WTC11 (cell line): Measurements from ENCODE around the gene MACF1. TPM values are rescaled to one million over a fixed set of nuclear protein-coding genes. Genes with fewer than 3 reads are reported as not detected.

Experiments
- ATAC-seq: fragments of 200-7000 bp; cut with Tn5 transposase; 2 replicates; pipeline ENCODE4 v1.10.0; 2021; ENCODE audit warnings: mild to moderate bottlenecking, moderate library complexity
- CTCF ChIA-PET: fragments of 300-600 bp; sonication (Branson Sonifier 250); formaldehyde crosslinking; loops from one replicate; lab custom pipeline; 2021; ENCODE audit warnings: antibody characterized with exemption; lab: Charles Lee
- POLR2A ChIA-PET: fragments of 350-600 bp; sonication (Branson Sonifier 250); formaldehyde crosslinking; loops from one replicate; lab custom pipeline; 2021; ENCODE audit warnings: antibody characterized with exemption; lab: Charles Lee
- DNase-seq: peaks from one replicate; pipeline ENCODE4 v3.0.0; 2021; ENCODE audit warnings: low spot score
- H3K27ac Mint-ChIP-seq: 2 replicates; pipeline ENCODE4 v1.8.0; 2021; ENCODE audit warnings: mixed read lengths
- H3K27me3 Mint-ChIP-seq: 2 replicates; pipeline ENCODE4 v1.8.0; 2021; ENCODE audit warnings: low read depth, mild to moderate bottlenecking, moderate library complexity, mixed read lengths
- H3K36me3 Mint-ChIP-seq: 2 replicates; pipeline ENCODE4 v1.8.0; 2021; ENCODE audit warnings: mixed read lengths
- H3K4me1 Mint-ChIP-seq: 2 replicates; pipeline ENCODE4 v1.8.0; 2022; ENCODE audit warnings: mixed read lengths
- H3K4me3 Mint-ChIP-seq: 2 replicates; pipeline ENCODE4 v1.8.0; 2021; ENCODE audit warnings: mild to moderate bottlenecking, moderate library complexity, mixed read lengths
- H3K9me3 Mint-ChIP-seq: 2 replicates; pipeline ENCODE4 v1.8.0; 2021; ENCODE audit warnings: mixed read lengths
- ATF1 ChIP-seq: sonication (generic); formaldehyde crosslinking; IDR thresholded peaks from 2 replicates; pipeline ENCODE4 v1.8.1; 2023; ENCODE audit warnings: mild to moderate bottlenecking, moderate library complexity, missing genetic modification reagents
- CBFB ChIP-seq: sonication (generic); formaldehyde crosslinking; IDR thresholded peaks from 2 replicates; pipeline ENCODE4 v1.8.1; 2022; ENCODE audit warnings: mild to moderate bottlenecking, low read depth, missing genetic modification reagents
- CREM ChIP-seq: sonication (generic); formaldehyde crosslinking; IDR thresholded peaks from 2 replicates; pipeline ENCODE4 v1.8.1; 2022; ENCODE audit warnings: mild to moderate bottlenecking, missing genetic modification reagents, moderate library complexity
- ELF4 ChIP-seq: sonication (generic); formaldehyde crosslinking; IDR thresholded peaks from 2 replicates; pipeline ENCODE4 v1.8.1; 2022; ENCODE audit warnings: low read depth, mild to moderate bottlenecking, moderate library complexity, missing genetic modification reagents
- ETV6 ChIP-seq: sonication (generic); formaldehyde crosslinking; IDR thresholded peaks from 2 replicates; pipeline ENCODE4 v1.8.1; 2022; ENCODE audit warnings: mild to moderate bottlenecking, missing genetic modification reagents
- FOXJ3 ChIP-seq: sonication (generic); formaldehyde crosslinking; IDR thresholded peaks from 2 replicates; pipeline ENCODE4 v1.9.0; 2021; ENCODE audit warnings: missing genetic modification reagents, mild to moderate bottlenecking, borderline replicate concordance
- GABPB1 ChIP-seq: sonication (generic); formaldehyde crosslinking; IDR thresholded peaks from 2 replicates; pipeline ENCODE4 v1.8.1; 2023; ENCODE audit warnings: mild to moderate bottlenecking, missing genetic modification reagents
- HMGA2 ChIP-seq: fragments of 250-450 bp; sonication (Bioruptor Pico); IDR thresholded peaks from 2 replicates; pipeline ENCODE4 v1.4.0; 2021; ENCODE audit warnings: mild to moderate bottlenecking, moderate library complexity
- NR1H2 ChIP-seq: sonication (generic); formaldehyde crosslinking; IDR thresholded peaks from 2 replicates; pipeline ENCODE4 v1.9.0; 2021; ENCODE audit warnings: mild to moderate bottlenecking, moderate library complexity, missing genetic modification reagents
- PRRX2 ChIP-seq: fragments of 250-450 bp; sonication (Bioruptor Pico); IDR thresholded peaks from 2 replicates; pipeline ENCODE4 v1.8.0; 2021; ENCODE audit warnings: mild to moderate bottlenecking
- TCF7 ChIP-seq: sonication (generic); formaldehyde crosslinking; IDR thresholded peaks from 2 replicates; pipeline ENCODE4 v1.8.0; 2022; ENCODE audit warnings: mild to moderate bottlenecking, low read depth, missing genetic modification reagents, moderate library complexity
- TEAD1 ChIP-seq: sonication (generic); formaldehyde crosslinking; IDR thresholded peaks from 2 replicates; pipeline ENCODE4 v1.8.0; 2022; ENCODE audit warnings: mild to moderate bottlenecking, missing genetic modification reagents
- TEAD4 ChIP-seq: sonication (generic); formaldehyde crosslinking; IDR thresholded peaks from 2 replicates; pipeline ENCODE4 v1.8.0; 2022; ENCODE audit warnings: mild to moderate bottlenecking, missing genetic modification reagents
- ZNF121 ChIP-seq: sonication (generic); formaldehyde crosslinking; IDR thresholded peaks from 2 replicates; pipeline ENCODE4 v1.8.0; 2023; ENCODE audit warnings: missing genetic modification reagents
- ZNF396 ChIP-seq: fragments of 250-450 bp; sonication (Bioruptor Pico); IDR thresholded peaks from 2 replicates; pipeline ENCODE4 v1.8.0; 2021; ENCODE audit warnings: mild to moderate bottlenecking, moderate library complexity, borderline replicate concordance
- total RNA-seq: library from RNA; stranded (reverse); gene quantifications from 3 replicates; pipeline ENCODE4 v1.2.3, GENCODE V29; 2021
- TF ChIP-seq, protein P1 (sequence below): sonication (generic); formaldehyde crosslinking; IDR thresholded peaks from 2 replicates; pipeline ENCODE4 v1.8.1; 2023; ENCODE audit warnings: mild to moderate bottlenecking, missing genetic modification reagents
- TF ChIP-seq, protein P2 (sequence below): sonication (generic); formaldehyde crosslinking; IDR thresholded peaks from 2 replicates; pipeline ENCODE4 v1.8.0; 2023; ENCODE audit warnings: missing genetic modification reagents, mild to moderate bottlenecking, borderline replicate concordance
- TF ChIP-seq, protein P3 (sequence below): sonication (generic); formaldehyde crosslinking; IDR thresholded peaks from 2 replicates; pipeline ENCODE4 v1.8.1; 2022; ENCODE audit warnings: low read depth, missing genetic modification reagents, borderline replicate concordance
- TF ChIP-seq, protein P4 (sequence below): fragments of 250-450 bp; sonication (Bioruptor Pico); IDR thresholded peaks from 2 replicates; pipeline ENCODE4 v2.1.2; 2022; ENCODE audit warnings: mild to moderate bottlenecking, moderate library complexity
- TF ChIP-seq, protein P5 (sequence below): fragments of 250-450 bp; sonication (Bioruptor Pico); IDR thresholded peaks from 2 replicates; pipeline ENCODE4 v1.9.0; 2021; ENCODE audit warnings: moderate library complexity, mild to moderate bottlenecking, inconsistent platforms, borderline replicate concordance

MACF1 gene
- total RNA-seq, 1 experiment from 2014 or later, result 327 TPM

DNA sequence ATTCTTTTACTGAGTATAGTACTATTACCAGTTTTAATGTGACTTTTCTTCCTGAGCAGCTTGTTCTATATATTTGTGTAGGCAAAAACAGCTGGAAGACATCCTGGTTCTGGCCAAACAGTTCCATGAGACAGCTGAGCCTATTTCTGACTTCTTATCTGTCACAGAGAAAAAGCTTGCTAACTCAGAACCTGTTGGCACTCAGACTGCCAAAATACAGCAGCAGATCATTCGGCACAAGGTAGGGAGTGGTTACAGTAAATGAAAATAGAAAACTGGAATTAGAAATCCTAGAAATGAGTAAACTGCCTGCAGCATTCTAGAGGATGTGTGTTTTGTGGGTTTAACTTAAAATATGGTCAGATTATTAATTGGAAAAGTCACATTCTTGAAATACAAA lies 222.9 kb downstream of the MACF1 start (continued):
- TF ChIP-seq, protein P1, sequence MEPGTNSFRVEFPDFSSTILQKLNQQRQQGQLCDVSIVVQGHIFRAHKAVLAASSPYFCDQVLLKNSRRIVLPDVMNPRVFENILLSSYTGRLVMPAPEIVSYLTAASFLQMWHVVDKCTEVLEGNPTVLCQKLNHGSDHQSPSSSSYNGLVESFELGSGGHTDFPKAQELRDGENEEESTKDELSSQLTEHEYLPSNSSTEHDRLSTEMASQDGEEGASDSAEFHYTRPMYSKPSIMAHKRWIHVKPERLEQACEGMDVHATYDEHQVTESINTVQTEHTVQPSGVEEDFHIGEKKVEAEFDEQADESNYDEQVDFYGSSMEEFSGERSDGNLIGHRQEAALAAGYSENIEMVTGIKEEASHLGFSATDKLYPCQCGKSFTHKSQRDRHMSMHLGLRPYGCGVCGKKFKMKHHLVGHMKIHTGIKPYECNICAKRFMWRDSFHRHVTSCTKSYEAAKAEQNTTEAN, result no peak
- TF ChIP-seq TCF7 (no peak), HMGA2 (no peak), CBFB (no peak)

DNA sequence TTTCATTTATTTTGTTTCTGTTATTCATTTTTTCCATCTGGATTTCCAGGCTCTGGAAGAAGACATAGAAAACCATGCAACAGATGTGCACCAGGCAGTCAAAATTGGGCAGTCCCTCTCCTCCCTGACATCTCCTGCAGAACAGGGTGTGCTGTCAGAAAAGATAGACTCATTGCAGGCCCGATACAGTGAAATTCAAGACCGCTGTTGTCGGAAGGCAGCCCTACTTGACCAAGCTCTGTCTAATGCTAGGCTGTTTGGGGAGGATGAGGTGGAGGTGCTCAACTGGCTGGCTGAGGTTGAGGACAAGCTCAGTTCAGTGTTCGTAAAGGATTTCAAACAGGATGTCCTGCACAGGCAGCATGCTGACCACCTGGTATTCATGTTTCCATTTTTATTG lies 223.4 kb downstream of the MACF1 start:
- TF ChIP-seq CBFB (no peak), PRRX2 (CRISPR knock-in tag) (no peak), NR1H2 (no peak), ELF4 (CRISPR knock-in tag) (no peak)
- TF ChIP-seq, protein P2, sequence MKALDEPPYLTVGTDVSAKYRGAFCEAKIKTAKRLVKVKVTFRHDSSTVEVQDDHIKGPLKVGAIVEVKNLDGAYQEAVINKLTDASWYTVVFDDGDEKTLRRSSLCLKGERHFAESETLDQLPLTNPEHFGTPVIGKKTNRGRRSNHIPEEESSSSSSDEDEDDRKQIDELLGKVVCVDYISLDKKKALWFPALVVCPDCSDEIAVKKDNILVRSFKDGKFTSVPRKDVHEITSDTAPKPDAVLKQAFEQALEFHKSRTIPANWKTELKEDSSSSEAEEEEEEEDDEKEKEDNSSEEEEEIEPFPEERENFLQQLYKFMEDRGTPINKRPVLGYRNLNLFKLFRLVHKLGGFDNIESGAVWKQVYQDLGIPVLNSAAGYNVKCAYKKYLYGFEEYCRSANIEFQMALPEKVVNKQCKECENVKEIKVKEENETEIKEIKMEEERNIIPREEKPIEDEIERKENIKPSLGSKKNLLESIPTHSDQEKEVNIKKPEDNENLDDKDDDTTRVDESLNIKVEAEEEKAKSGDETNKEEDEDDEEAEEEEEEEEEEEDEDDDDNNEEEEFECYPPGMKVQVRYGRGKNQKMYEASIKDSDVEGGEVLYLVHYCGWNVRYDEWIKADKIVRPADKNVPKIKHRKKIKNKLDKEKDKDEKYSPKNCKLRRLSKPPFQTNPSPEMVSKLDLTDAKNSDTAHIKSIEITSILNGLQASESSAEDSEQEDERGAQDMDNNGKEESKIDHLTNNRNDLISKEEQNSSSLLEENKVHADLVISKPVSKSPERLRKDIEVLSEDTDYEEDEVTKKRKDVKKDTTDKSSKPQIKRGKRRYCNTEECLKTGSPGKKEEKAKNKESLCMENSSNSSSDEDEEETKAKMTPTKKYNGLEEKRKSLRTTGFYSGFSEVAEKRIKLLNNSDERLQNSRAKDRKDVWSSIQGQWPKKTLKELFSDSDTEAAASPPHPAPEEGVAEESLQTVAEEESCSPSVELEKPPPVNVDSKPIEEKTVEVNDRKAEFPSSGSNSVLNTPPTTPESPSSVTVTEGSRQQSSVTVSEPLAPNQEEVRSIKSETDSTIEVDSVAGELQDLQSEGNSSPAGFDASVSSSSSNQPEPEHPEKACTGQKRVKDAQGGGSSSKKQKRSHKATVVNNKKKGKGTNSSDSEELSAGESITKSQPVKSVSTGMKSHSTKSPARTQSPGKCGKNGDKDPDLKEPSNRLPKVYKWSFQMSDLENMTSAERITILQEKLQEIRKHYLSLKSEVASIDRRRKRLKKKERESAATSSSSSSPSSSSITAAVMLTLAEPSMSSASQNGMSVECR (CRISPR knock-in tag), result no peak
- TF ChIP-seq, protein P3, sequence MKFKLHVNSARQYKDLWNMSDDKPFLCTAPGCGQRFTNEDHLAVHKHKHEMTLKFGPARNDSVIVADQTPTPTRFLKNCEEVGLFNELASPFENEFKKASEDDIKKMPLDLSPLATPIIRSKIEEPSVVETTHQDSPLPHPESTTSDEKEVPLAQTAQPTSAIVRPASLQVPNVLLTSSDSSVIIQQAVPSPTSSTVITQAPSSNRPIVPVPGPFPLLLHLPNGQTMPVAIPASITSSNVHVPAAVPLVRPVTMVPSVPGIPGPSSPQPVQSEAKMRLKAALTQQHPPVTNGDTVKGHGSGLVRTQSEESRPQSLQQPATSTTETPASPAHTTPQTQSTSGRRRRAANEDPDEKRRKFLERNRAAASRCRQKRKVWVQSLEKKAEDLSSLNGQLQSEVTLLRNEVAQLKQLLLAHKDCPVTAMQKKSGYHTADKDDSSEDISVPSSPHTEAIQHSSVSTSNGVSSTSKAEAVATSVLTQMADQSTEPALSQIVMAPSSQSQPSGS (CRISPR knock-in tag), result no peak
- TF ChIP-seq, all 79 proteins: peak for 0
- DNase-seq, result no peak
- no peak for ATAC-seq
- ChIA-PET POLR2A (no interaction called here), CTCF (no interaction called here)
- Mint-ChIP-seq H3K27me3 (no peaks in the 10 kb centered on the region), H3K4me1 (no peaks in the 10 kb centered on the region), H3K9me3 (no peaks in the 10 kb centered on the region), H3K27ac (no peak overlapping the region), H3K36me3 (peaks cover 88% of the 10 kb centered on the region), H3K4me3 (no peak overlapping the region)

DNA sequence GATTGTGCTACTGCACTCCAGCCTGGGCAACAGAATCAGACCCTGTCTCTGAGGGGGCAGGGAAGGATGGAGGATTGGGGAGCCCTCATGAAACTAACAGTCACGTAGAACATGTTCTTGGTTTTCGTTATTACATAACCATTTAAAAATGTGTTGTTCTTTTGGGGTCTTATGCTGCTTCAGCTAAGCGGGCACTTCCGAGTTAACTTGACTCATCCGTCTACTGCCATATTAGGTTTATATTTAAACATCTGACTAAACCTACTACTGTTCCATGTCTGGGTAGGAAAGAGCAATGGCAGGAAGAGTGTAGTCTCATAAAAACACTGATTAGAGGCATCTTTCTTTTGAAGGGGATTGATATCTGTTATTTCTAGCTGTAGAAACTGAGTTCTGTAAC lies 227.4 kb downstream of the MACF1 start:
- no peak overlapping the region for H3K4me3 Mint-ChIP-seq
- no peaks in the 10 kb centered on the region; the same call in 1 of the 2 replicates for H3K27me3 Mint-ChIP-seq
- no peak for TF ChIP-seq CREM (CRISPR knock-in tag)
- no peak for TF ChIP-seq TEAD1 (CRISPR knock-in tag)
- no peak for TF ChIP-seq FOXJ3
- TF ChIP-seq, protein P3 (CRISPR knock-in tag), result no peak
- TF ChIP-seq, protein P4, sequence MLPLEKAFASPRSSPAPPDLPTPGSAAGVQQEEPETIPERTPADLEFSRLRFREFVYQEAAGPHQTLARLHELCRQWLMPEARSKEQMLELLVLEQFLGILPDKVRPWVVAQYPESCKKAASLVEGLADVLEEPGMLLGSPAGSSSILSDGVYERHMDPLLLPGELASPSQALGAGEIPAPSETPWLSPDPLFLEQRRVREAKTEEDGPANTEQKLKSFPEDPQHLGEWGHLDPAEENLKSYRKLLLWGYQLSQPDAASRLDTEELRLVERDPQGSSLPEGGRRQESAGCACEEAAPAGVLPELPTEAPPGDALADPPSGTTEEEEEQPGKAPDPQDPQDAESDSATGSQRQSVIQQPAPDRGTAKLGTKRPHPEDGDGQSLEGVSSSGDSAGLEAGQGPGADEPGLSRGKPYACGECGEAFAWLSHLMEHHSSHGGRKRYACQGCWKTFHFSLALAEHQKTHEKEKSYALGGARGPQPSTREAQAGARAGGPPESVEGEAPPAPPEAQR, result no peak
- TF ChIP-seq TEAD4 (CRISPR knock-in tag), result no peak
- no peak for TF ChIP-seq GABPB1 (CRISPR knock-in tag)
- TF ChIP-seq ETV6 (CRISPR knock-in tag), result no peak
- no peak for TF ChIP-seq ATF1 (CRISPR knock-in tag)
- TF ChIP-seq ZNF121, result no peak
- TF ChIP-seq, protein P5, sequence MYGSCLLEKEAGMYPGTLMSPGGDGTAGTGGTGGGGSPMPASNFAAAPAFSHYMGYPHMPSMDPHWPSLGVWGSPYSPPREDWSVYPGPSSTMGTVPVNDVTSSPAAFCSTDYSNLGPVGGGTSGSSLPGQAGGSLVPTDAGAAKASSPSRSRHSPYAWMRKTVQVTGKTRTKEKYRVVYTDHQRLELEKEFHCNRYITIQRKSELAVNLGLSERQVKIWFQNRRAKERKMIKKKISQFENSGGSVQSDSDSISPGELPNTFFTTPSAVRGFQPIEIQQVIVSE, result no peak
- no peak for TF ChIP-seq ZNF396 (CRISPR knock-in tag)

More for the DNA sequence above, 227.4 kb downstream of the MACF1 start:
- ATAC-seq (no peak), DNase-seq (no peak)
- H3K9me3 Mint-ChIP-seq, result no peaks in the 10 kb centered on the region
- peaks cover 95% of the 10 kb centered on the region for H3K36me3 Mint-ChIP-seq
- CTCF ChIA-PET, result interaction anchor here (0.8 kb wide), 1 partner anchor 107 kb away, joined by 3 read pairs; no protein-coding TSS in a partner anchor
- POLR2A ChIA-PET, result no interaction called here
- H3K27ac Mint-ChIP-seq, result peak overlapping the region; percentile 58; the same call in 1 of the 2 replicates
- no peaks in the 10 kb centered on the region for H3K4me1 Mint-ChIP-seq
